RWPE1 (cell line): Measurements from ENCODE around the gene TTLL9.

ENCODE experiments used
- CTCF ChIA-PET: fragments of 350-600 bp; sonication (Branson Sonifier 250); formaldehyde crosslinking; extraction: SDS; loops from one replicate; lab custom pipeline; 2021; lab: Yijun Ruan, JAX
- POLR2A ChIA-PET: fragments of 400-600 bp; formaldehyde crosslinking; extraction: SDS; loops from one replicate; lab custom pipeline; 2020; ENCODE audit warnings: antibody characterized with exemption; ENCODE audit not compliant: low non-redundant PET; lab: Yijun Ruan, JAX
- DNase-seq: peaks from one replicate; pipeline ENCODE4 v3.0.0; 2012; ENCODE audit warnings: low spot score
- H3K27ac ChIP-seq: fragments of 450-650 bp; 2 replicates; pipeline ENCODE4 v1.5.1; 2017
- CTCF ChIP-seq: fragments of 450-650 bp; conservative IDR thresholded peaks from 2 replicates; pipeline ENCODE4 v1.5.1; 2017; ENCODE audit warnings: low read depth, mild to moderate bottlenecking

The TTLL9 gene

GRCh38 chr20:31909253-31910070 is 39.0 kb downstream of the TTLL9 start:
- no peak for TF ChIP-seq CTCF
- no peak overlapping the region for H3K27ac ChIP-seq
- ChIA-PET POLR2A (no interaction called here), CTCF (interaction anchor here (0.6 to 1.3 kb wide), 3 partner anchors 38 to 57 kb away, joined by 3 to 4 read pairs (median 3); no protein-coding TSS in a partner anchor)
- DNase-seq = no peak

GRCh38 chr20:31910071-31910803 is 39.8 kb downstream of the TTLL9 start:
- CTCF ChIA-PET = interaction anchor here (0.6 to 1.3 kb wide), 4 partner anchors 38 to 305 kb away, joined by 3 to 4 read pairs (median 4); no protein-coding TSS in a partner anchor
- POLR2A ChIA-PET = no interaction called here
- no peak for TF ChIP-seq CTCF
- H3K27ac ChIP-seq = no peak overlapping the region
- DNase-seq = no peak

- POLR2A ChIA-PET = no interaction called here
- TF ChIP-seq CTCF = no peak
- H3K27ac ChIP-seq = no peak overlapping the region
- DNase-seq = no peak
- CTCF ChIA-PET = interaction anchor here (0.9 to 1.8 kb wide), 2 partner anchors 14 to 38 kb away, joined by 4 read pairs; partner anchors contain the start of gene PDRG1
These were observed 43.2 kb downstream of the TTLL9 start for GRCh38 chr20:31913431-31914157.

GRCh38 chr20:31914170-31914569 is 43.7 kb downstream of the TTLL9 start:
- CTCF ChIA-PET = interaction anchor here (0.9 kb wide), 1 partner anchor 38 kb away, joined by 4 read pairs; the partner anchor contains the start of gene PDRG1
- no peak overlapping the region for H3K27ac ChIP-seq
- no peak for DNase-seq
- POLR2A ChIA-PET = no interaction called here
- TF ChIP-seq CTCF = no peak

GRCh38 chr20:31915491-31916280 is 45.3 kb downstream of the TTLL9 start:
- H3K27ac ChIP-seq = no peak overlapping the region
- TF ChIP-seq CTCF = no peak
- DNase-seq = no peak
- ChIA-PET POLR2A (no interaction called here), CTCF (no interaction called here)
